GM21515 (cell line): ENCODE measurements around the gene TCF4.
A peak's percentile ranks its signal among the peaks of the same experiment; 100 is the strongest.

Source experiments
- ATAC-seq: cut with Tn5 transposase; IDR thresholded peaks from one replicate; pipeline ENCODE4 v1.9.1; 2021; ENCODE audit not compliant: unreplicated experiment

TCF4 gene

DNA sequence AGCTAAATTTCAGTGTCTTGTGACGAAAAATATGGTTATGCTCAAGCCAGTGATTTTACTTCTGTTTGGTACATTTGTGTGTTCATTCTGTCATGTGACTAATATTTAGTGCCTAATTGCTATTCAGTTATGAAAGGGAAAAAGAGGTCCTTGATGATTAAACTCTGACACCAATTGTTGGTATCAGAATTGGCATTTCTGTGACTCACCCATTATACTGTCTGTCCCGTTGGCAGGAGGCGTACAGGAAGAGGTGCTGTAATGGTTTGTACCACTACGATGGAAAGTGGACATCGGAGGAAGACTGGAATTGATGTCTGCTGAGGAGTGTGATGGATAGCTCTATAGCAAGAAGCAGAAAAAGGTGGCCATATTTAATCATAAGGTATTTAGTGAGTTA is 318.4 kb downstream of the TCF4 start:
- ATAC-seq, result no peak

DNA sequence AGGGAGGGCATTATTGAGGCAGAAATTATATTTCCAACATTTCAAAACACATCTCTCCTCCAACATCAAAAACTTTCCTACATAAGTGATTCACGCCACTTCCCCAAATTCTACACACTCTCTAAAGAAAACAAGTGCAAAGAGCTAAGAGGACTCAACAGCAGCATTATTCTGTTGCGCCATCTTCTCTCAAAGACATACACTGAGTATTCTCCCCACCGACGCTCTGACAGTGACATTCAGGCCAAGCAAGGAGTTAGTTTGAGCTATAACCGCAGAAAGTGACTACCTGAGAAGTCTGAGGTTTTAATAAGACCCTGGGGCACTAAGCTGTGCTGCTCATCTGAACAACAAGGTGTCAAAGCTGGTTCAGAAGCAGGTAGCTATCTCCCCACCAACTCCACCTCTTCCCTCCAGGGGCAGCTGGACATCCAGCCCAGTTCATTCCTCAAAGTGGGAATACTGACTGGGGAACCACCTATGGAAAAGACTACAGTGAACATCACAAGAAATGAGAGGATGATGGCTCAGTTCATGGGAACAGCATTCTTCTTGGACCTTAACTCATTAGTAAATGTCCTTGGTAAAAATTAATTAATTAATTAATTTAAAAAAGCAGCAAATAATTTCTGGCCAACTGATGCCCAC is 319.2 kb downstream of the TCF4 start:
- ATAC-seq, result peak; percentile 48

DNA sequence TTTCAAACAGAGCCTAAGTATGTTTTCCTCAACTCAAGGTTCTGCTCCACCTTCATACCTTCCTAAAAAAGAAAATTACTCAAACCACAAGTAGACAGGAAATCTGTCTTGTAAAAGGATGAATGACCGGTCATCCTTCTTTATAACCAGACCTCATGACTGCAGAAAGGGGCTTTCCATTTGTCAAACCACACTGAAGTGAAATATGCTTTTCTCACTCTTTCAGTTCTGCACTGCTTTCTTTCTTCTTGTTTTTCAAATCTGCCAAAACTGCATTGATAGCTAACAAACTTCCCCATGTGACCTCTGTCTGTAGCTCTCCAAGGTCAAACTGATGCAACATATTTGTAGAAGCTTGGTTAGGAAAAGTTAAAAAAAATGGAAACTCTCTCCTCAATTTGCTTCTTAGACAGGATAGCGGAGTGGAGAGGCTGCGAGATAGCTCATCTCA is 319.8 kb downstream of the TCF4 start:
- peak; percentile 70 for ATAC-seq

DNA sequence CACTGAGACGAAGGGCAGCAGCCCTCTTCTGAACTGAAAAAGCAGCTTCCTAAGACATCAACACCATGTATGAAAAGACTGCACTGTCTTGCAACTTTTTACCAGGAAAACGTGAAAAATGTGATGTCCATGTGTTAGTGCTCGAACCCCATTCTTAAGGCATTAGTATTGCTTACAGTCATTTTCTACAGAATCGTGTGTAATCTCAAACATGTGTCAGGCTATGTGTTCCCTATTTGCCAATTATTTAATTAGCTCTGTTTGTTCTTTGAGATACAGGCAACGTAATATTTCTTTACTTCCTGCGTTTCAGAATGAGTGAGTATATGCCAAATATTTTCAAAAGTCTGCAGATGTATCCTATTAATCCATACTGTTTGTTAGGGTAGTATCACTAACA is 321.0 kb downstream of the TCF4 start:
- ATAC-seq, result no peak

DNA sequence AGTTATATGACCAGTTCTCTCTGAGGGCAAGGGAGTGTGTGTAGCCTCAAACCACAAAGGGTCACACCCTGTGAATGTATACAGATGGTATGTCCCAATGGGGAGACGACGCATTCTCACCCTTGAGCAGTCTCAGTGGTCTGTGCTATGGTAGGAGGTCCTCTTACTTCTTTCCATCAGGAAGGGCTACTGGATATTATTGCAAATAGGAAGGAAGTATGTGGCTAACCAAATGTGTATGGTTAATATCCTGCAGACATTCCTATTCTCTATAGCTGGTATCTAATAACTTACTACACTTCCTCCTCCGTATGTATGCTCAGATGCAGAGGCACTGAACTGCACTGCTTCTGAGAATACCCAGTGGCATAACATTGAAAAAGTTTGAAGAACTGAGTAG is 322.0 kb downstream of the TCF4 start:
- peak; percentile 34 for ATAC-seq

DNA sequence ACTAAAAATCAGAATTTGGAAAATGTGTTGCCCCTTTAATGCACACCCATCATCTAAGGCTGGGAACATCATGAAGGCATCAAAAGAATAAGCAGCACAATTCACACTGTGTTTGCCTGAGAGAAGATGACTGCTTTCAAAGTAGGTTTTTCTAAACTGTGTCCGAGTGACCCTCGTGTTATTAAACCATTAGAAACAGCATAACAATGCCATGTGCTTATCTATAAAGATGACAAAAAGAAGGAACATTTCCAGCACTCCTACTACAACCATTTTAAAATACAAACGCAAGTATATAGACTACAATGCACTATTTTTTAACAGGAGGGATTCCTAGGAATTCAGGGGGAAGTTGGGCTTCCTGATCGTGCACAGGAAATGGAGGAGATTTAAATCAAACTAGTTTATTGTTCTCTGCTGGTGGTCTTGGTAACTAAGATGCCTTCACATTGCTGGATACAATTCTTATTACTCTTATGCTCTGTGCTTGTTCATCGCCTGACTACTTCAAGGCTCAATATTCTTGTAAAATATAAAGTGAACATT is 322.8 kb downstream of the TCF4 start:
- no peak for ATAC-seq

DNA sequence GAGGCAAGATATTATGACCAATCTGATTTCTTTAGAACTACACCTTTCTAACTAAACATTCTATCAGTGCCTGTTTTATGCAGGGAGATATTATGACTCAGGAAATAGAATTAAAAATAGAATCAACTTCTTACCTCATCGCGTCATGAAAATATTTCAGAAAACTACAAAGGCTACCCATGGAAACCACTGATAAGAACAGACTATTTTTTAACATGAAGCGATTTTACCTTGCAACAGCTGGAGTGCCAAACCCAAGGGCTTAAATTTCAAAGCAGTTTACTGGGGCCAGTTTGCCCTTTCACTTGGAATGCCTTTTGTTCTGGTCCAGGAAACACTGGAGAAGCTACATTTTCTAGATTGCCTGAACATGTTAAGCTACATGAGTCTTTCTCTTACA is 323.9 kb downstream of the TCF4 start:
- ATAC-seq, result no peak

DNA sequence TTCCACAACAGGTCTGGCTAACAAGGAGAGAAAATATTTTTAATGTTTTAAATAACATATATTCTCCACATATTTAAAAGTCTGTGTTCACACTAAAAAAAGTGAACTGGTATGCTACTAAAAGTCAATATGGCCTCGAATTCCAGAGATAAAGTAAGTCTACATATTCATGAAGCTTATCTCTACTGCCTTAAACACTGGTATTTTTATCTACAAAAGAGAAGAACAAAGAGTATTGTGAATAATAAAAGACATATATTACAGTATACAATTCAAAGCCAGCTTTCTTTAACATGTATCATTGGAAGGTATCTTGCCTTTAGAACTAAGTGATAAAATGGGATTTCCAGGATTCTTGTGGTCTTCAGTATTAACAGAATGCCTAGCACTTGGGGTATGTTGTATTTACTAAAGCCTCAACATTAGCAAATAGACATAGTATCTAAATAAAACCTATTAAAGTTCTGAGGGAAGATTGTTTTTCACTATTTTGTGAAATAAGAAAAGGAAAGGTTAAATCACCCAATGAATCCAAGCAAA is 325.9 kb downstream of the TCF4 start:
- ATAC-seq, result no peak

DNA sequence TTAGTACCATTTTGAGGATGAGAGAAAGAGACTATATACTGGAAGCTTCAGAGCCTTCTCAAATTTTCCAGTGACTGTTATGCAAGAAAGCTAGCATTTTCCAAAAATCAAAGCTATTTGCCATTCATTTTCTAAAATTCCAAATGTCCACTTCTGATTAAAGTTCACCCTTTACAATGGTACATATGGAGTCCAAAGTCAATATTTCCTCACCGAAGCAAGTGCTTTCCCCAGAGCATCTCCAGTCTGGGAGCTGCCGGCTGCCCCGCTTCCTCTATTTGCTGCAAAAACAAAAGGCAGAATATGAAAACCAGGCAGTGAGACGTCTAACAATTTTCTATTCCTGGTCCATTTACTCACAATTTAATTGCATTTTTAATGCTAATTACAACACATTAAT is 326.7 kb downstream of the TCF4 start:
- ATAC-seq, result no peak

DNA sequence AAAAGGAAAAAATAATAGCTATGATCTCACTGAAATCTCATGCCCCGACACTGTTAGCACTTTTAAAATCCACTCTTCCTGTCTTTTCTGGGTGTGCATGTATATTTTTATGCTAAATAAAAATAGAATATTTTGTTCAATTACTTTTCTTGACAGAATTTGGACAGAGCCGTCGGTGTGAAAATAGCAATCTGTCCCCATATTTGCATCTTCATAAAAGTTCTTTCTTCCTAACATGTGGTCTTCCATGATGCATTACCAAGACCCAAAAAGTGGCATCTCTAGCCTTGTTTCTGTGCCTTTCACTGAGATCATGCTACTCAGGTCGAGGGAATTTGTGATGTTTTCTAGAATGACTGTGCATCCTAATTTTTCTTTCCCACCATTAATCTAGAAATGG is 329.9 kb downstream of the TCF4 start:
- no peak for ATAC-seq

DNA sequence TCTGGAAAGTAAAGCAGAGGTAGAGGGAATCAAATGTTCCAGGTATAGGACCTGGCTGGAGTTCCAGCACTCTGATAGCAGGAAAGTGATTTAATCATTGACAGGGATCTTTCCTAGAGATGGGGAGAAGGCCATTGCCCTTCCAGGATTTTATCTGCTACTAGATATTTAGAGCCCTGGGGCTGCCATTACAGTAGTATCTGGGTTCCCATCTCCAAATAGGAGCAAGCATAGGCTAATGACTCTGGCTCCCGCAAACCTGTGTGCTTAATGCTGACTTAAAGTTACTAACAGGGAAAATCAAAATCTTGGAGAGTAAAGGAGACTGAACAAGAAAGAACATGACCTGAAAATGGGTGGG is 331.1 kb downstream of the TCF4 start:
- ATAC-seq, result no peak

DNA sequence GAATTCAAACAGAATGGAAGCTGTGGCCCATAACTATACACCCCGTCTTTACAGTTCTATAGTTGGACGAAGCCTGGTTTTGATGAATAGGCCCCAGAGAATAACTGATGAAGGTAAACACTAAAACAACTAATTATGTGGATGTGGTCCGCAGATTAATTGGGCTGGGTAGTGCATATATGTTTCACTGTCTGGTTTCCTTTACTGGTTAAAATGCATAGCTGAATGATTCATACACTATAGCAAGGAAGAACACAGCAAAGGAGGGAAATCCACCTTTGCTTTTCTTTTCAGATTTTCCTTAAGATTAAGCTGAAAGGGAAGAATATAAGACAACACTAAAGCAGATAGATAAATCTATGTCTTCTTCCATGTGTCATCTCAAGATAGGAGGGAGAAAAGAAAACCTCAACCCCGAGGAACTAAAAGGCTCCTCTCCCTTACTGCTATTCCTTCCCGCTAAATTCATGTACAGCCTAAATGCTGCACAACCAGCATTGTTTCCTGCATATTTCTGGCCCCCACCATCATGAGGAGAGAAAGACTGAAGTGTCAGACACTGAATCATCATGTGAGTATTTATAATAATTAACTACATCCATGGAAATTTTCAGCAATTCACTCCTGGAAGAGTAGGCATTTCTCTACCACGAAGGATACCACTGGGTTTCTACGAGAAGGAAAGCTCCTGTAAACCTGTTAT is 331.6 kb downstream of the TCF4 start:
- no peak for ATAC-seq

DNA sequence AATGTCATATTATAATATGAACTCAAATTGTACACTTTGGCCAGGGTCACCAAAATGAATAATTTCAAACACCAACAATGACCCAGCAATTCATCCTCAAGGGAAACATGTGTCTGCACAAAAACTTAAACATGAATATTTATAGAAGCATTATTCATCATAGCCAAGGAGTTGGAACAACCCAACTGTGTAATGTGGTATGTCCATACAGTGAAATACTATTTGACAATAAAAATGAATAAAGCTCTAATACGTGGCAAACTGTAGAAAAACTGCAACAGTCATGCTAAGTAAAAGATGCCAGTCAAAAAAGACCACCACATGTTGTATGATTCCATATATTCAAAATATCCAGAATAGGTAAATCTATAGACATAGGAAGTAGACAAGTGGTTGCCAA is 334.2 kb downstream of the TCF4 start:
- no peak for ATAC-seq

DNA sequence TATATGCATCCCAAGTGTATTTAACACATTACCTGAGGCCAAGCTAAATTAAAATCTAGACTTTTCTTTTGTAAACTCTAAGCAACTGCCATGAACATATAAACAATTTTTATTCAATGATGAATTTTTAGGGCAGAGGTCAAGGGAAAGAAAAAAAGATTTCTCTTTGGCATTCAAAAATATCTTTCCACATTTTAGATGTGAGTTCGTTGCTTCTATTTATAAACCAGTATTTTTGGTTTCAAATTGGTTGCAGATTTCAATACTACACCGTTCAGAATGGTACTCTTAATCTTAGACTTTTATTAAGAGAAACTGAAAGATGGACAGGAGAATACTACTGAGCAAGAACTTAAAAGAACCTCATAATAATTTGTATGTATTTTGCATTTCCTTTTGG is 335.1 kb downstream of the TCF4 start:
- peak; percentile 46 for ATAC-seq

DNA sequence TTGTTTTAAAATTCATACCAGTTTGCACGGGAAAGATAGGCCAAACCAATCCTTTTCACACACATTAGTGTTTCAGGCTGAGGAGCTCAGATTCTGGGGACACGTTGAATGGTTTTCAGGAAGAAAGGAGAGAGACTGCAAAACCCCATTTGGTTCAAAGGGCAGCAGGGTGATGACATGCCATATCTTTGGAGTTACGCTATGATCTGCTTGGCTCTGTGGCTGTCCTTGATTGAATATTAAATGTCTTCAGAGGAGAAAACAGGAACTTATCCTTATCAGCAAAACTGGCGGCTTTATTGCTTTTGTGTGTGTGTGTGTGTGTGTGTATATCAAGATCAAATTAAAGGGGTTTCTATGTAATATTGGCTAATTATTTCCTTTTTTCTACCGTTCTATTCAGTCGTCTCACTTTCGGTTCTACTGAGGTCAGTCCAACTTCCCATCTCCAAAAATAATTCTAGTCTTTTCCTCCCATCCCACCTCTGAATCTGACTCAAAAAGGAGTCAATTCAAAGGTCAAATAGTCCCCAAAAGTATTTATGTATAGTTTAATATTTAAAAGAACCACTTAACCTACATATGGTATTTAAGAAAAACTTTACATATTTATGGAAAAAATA is 335.8 kb downstream of the TCF4 start:
- ATAC-seq, result no peak

DNA sequence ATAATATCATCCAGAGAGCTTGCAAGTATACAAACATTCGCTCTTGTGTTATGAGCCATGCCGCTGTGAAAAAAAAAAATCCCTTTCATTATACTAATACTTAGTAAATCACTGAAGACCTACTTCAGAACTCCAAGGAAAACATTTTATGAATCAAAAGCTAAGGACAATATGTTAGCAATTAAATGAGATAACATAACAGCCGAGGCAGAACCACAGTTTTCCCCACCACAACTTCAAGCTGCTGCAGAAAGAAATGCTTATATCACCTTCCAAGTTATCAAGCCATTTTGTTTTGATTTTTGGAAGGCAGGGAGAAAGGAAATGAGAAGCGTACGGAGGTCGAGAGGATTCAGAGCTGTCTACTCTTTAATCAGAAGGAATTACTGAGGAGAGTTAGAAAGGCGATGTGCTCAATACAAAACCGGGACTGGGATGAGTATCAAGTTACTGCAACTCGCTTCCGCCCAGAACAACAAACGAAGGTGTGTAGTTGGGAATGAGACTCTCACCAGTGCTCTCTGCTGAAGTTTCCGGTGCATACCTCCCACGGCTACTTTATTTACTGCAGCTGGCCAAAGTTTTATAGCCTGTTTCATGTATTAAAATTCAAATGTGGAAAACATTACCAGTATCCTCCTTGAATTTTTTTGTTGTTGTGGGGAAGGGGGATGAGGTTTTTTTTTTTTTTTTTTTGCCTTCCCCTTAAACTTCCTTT is 336.6 kb downstream of the TCF4 start:
- ATAC-seq, result no peak

DNA sequence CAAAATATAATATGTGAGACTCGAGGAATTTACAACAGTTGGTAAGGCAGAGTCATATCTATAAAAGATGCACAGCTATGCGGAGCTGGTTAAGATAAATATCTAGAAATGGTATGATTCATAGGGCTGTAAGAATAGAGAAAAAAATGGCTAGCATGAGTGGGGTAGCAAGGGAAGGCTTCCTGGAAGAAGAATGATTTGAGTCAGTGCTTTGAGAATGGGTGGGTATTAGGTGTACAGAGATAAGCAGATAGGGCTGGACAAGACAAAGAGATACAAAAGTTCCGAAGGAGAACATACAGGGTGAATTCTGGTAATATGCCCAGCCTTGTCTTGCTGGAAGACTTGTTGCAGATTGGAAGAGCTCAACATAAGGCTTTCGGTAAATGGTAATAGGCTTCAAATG is 337.2 kb downstream of the TCF4 start:
- no peak for ATAC-seq

DNA sequence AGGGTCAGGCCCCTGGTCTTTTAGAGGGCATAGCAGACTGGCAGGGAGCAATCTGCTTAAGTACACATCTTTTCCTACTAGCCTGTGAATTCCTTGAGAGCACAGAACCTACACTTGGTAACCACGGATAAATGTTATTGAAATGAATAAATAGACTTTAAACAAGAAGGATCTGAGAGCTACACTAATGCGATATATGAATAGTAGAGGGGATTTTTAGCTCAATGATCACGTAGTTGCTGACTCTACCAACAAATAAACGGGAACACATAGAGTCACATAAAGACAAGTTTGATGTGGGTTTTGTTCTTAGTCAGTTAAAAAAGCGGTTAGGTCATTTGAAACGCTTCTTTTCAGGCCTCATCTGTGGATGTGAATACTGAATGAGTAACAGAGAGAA is 338.4 kb downstream of the TCF4 start:
- no peak for ATAC-seq

DNA sequence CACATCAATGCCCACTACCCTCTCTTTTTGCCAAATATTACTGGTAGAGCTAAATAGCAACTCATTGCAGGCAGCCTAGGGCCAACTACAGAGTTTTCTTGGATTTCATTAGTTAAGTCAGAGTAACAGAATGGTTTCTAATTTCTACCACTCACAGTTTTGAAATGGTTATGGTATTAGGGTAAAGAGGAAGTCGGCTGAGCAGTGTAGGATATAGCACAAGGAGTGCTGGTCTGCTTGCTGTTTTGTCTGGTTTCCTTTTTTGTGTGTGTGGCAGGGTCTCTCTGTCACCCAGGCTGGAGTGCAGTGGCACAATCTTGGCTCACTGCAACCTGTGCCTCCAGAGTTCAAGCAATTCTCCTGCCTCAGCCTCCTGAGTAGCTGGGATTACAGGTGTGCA is 339.5 kb downstream of the TCF4 start:
- ATAC-seq, result peak; percentile 38

DNA sequence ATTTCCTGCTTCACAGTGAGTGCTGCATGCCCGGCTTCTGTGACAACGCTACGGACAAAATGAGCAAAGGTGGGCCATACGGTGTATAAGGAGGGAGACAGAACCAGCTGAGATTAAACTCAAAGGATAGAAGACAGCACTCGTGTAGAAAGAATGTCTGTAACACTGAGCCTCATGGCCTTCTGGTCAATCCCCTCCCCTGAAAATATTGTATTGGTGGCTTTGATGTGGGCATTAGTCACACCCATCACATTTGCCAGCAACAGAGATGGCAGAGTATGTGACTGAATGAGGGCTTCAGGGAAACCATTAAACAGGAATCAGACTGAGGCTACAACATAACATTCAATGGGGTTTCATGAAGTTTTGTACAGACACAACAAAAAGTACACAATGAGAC is 341.0 kb downstream of the TCF4 start:
- ATAC-seq, result no peak

DNA sequence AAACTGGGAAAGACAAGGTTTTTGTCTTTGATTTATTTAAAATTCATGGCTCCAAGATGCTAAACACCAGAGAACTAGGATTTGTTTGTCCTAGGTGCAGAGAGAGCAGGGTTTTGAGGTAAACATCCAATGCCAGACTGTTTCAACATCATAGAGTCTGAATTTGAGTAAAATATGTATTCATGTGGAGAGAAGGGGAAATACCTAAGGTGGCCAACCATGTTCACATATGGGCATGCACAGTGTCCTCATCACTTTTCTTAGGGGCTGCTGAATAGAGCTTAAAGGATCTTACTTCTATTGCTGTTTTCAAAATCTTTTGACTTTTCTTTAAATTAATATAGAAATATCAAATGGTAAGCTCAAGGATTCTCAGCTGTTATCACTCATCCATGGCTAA is 341.7 kb downstream of the TCF4 start:
- ATAC-seq, result no peak
